ENCODE data around the gene TPCN2. TPM values are rescaled to one million over a fixed set of nuclear protein-coding genes. Genes with fewer than 3 reads are reported as not detected.

TPCN2 gene
- total RNA-seq, 2 experiments from 2014 or later, result 16.0 to 17.0 TPM

DNA sequence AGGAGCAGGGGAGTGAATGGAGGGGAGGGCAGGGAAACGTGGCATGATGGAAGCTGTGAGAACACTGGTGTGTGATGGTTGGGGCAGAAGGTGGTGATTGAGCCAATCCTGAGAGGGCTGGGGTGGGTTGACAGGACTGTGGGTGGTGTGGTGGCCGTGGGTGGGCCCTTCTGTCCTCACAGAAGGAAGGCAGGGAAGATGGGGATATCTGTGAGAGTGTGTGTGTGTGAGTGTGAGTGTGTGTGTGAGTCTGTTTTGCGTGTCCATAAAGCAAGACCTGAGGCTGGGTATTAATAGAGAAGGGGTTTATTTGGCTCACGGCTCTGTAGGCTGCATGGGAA lies 13.0 kb downstream of the TPCN2 start:
- DNase-seq, result no peak
- Mint-ChIP-seq H3K9me3 (no peaks in the 10 kb centered on the region), H3K27me3 (no peaks in the 10 kb centered on the region), H3K4me3 (no peak overlapping the region), H3K27ac (no peak overlapping the region), H3K36me3 (ENCODE audit: low read depth) (no peaks in the 10 kb centered on the region), H3K4me1 (ENCODE audit: low read depth) (peaks cover 5% of the 10 kb centered on the region)
- ChIA-PET CTCF (no interaction called here), POLR2A (no interaction called here)
- intact Hi-C loops (cut with micrococcal nuclease), result no loop called here
- no peak for ATAC-seq
- TF ChIP-seq, protein P1, sequence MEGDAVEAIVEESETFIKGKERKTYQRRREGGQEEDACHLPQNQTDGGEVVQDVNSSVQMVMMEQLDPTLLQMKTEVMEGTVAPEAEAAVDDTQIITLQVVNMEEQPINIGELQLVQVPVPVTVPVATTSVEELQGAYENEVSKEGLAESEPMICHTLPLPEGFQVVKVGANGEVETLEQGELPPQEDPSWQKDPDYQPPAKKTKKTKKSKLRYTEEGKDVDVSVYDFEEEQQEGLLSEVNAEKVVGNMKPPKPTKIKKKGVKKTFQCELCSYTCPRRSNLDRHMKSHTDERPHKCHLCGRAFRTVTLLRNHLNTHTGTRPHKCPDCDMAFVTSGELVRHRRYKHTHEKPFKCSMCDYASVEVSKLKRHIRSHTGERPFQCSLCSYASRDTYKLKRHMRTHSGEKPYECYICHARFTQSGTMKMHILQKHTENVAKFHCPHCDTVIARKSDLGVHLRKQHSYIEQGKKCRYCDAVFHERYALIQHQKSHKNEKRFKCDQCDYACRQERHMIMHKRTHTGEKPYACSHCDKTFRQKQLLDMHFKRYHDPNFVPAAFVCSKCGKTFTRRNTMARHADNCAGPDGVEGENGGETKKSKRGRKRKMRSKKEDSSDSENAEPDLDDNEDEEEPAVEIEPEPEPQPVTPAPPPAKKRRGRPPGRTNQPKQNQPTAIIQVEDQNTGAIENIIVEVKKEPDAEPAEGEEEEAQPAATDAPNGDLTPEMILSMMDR (IDR thresholded peaks at IDR 0.05), result no peak

DNA sequence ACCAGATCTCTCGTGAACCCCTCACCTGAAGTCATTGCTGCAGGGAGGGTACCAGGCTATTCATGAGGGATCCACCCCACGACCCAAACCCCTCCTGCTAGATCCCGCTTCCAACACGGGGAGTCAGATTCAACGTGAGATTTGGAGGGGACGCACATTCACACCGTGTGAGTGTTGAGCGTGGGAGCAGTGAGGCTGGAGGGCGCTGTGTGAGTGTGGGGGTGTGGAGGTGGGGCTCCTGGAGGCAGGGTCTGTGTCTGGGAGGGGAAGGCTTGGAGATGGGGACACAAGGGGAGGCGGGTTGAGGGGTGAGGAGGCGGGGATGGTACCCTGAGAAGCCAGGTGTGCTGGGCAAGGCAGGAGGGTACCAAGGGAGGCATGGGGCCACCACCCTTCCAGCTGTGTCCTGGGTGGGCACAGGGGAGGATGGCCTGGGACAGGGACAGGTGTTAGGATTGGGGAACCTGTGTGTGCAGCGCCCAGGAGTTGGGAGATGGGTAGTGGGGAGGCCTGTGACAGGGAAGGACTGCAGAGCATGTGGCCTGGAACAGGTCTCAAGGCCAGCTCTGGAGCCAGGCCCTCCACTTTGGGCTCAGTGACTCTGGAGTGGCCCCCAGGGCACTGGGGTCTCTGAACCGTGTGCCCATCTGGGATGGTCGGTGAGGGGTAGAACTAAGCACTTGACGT lies 13.6 kb downstream of the TPCN2 start:
- H3K4me3 Mint-ChIP-seq, result no peak overlapping the region
- ChIA-PET POLR2A (no interaction called here), CTCF (no interaction called here)
- peaks cover 5% of the 10 kb centered on the region for H3K4me1 Mint-ChIP-seq (ENCODE audit: low read depth)
- no peaks in the 10 kb centered on the region for H3K36me3 Mint-ChIP-seq (ENCODE audit: low read depth)
- intact Hi-C loops (cut with micrococcal nuclease), result no loop called here
- no peaks in the 10 kb centered on the region for H3K9me3 Mint-ChIP-seq
- TF ChIP-seq, protein P1 (IDR thresholded peaks at IDR 0.05), result no peak
- H3K27ac Mint-ChIP-seq, result no peak overlapping the region
- DNase-seq, result no peak
- no peak for ATAC-seq
- H3K27me3 Mint-ChIP-seq, result no peaks in the 10 kb centered on the region

DNA sequence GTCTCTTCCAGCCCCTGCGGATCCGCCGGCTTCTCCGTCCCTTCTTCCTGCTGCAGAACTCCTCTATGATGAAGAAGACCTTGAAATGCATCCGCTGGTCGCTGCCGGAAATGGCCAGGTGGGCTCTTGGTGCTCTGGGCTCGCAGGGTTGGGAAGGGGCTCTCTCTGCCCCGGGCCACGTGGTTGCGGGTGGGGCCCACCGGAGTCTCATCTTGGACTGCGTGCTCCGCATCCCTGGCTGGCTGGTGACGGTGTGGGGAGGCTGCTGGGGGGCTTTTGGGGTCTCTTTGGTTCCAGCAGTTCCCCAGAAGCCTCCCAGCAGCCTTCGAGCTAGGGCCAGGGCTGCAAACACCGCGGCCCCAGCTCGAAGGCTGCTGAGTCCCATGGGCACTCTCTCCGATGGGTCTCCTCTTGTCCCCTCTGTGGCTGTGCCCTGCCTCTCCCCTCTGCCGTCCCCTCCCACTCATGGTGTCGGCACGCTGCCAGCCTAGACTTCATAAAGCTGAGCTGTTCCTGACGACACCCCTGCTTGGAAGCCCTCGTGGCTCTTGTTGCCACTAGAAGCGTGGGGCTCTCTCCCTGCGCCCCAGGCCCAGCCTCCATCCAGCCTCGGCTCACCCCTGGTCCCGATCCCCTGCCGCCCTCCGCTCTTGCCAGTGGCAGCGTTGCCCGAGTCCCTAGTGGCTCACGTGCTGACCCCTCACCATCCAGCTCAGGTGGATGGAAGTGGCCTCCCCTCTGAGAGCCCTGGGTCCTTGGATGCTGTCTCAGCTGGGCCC lies 14.3 kb downstream of the TPCN2 start:
- H3K9me3 Mint-ChIP-seq, result no peaks in the 10 kb centered on the region
- POLR2A ChIA-PET, result no interaction called here

DNA sequence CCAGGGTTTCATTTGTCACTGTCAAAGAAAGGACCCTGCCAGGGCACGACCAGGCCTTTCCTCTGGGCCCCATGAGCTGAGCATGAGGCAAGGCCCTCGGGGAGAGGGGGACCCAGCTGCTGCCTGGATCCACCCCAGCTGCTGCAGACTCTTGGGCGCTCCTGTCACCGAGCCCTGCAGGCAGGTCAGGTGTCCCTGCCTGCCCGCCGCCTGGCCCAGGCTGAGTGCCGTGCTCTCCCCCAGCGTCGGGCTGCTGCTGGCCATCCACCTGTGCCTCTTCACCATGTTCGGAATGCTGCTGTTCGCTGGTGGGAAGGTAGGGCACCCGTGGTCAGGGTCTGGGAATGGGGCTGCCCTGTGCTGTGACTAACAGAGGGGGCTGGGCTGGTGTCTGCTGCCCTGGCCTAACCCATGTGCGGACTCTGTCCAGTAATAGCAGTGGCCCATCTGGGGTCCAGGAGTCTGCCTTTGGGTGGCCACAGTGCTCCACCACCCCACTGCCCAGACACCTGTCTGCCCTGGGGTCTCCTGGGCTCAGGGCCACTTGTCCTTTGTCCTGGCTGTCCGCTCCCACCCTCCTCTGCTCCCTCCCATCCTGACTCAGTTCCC lies 15.0 kb downstream of the TPCN2 start:
- intact Hi-C loops (cut with micrococcal nuclease), result no loop called here
- TF ChIP-seq, protein P1 (IDR thresholded peaks at IDR 0.05), result no peak
- no peak overlapping the region for H3K27ac Mint-ChIP-seq
- no peak for ATAC-seq
- no peak for DNase-seq
- H3K4me3 Mint-ChIP-seq, result no peak overlapping the region
- ChIA-PET POLR2A (no interaction called here), CTCF (no interaction called here)
- peaks cover 5% of the 10 kb centered on the region for H3K4me1 Mint-ChIP-seq (ENCODE audit: low read depth)
- no peaks in the 10 kb centered on the region for H3K9me3 Mint-ChIP-seq
- H3K27me3 Mint-ChIP-seq, result no peaks in the 10 kb centered on the region
- no peaks in the 10 kb centered on the region for H3K36me3 Mint-ChIP-seq (ENCODE audit: low read depth)

More for the DNA sequence above, 14.3 kb downstream of the TPCN2 start:
- intact Hi-C loops (cut with micrococcal nuclease), result no loop called here
- no peak overlapping the region for H3K4me3 Mint-ChIP-seq
- H3K4me1 Mint-ChIP-seq (ENCODE audit: low read depth), result peaks cover 5% of the 10 kb centered on the region
- CTCF ChIA-PET, result no interaction called here
- H3K27me3 Mint-ChIP-seq, result no peaks in the 10 kb centered on the region
- DNase-seq (no peak), ATAC-seq (no peak)
- H3K36me3 Mint-ChIP-seq (ENCODE audit: low read depth), result no peaks in the 10 kb centered on the region
- no peak overlapping the region for H3K27ac Mint-ChIP-seq
- TF ChIP-seq, protein P1 (IDR thresholded peaks at IDR 0.05), result no peak

DNA sequence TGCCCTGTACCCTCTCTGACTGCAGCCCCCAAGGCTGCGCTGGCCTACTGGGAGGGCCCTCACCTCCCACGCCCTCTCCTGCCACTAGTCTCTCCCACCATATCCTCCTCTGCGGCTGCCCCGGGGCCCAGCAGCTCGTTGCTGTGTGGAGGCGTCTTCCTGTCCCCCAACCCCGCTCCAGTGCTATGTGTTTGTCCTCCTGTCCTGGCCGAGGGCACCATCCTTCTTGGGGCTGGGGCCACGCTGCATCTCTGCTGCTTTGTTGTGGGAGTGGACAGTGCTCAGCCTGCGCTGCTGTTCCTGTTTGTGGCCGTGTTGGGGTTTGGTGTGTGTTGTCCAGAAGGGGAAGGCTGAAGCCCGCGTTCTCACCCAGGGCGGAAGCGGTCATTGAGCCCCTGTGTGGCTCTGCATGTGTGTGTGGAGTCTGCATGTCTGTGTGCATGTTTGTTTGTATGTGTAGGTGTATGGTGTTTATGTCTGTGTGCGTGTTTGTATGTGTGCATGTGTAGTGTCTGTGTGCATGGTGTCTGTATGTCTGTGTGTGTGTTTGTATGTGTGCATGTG lies 15.7 kb downstream of the TPCN2 start:
- H3K27ac Mint-ChIP-seq, result no peak overlapping the region
- ChIA-PET CTCF (no interaction called here), POLR2A (no interaction called here)
- H3K4me1 Mint-ChIP-seq (ENCODE audit: low read depth), result peaks cover 5% of the 10 kb centered on the region
- DNase-seq, result no peak
- no peak for ATAC-seq
- no peaks in the 10 kb centered on the region for H3K27me3 Mint-ChIP-seq
- no peak overlapping the region for H3K4me3 Mint-ChIP-seq
- no peaks in the 10 kb centered on the region for H3K9me3 Mint-ChIP-seq
- TF ChIP-seq, protein P1 (IDR thresholded peaks at IDR 0.05), result no peak
- H3K36me3 Mint-ChIP-seq (ENCODE audit: low read depth), result no peaks in the 10 kb centered on the region
- intact Hi-C loops (cut with micrococcal nuclease), result no loop called here
